ENCODE measurements around the gene CARD11. TPM values are rescaled to one million over a fixed set of nuclear protein-coding genes. Genes with fewer than 3 reads are reported as not detected.

The CARD11 gene
- total and polyA plus RNA-seq, 2 of the 13 experiments (the other 11 are each of a cell fraction or from before 2014, with no cell fraction given), result 0.04 TPM; not detected in 1

DNA sequence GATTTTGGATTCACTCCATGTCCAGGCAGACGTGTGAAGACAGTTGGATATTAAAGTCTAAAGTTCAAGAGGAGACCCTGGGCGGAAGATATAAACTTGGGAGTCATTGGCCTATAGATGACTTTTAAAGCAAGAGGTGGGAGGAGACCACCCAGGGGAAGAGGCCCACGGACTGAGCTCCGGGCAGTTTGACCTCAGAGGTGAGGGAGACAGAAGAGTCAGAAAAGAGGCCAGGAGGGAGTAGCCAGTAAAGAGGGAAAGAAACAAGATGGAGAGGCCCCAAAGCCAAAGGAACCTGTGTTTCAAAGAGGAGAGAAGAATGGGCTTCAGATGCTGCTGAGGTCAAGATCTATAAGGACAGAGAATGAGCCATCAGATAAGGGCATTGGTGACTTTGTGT is 11.4 kb downstream of the CARD11 start (continued):
- TF ChIP-seq, protein P1, sequence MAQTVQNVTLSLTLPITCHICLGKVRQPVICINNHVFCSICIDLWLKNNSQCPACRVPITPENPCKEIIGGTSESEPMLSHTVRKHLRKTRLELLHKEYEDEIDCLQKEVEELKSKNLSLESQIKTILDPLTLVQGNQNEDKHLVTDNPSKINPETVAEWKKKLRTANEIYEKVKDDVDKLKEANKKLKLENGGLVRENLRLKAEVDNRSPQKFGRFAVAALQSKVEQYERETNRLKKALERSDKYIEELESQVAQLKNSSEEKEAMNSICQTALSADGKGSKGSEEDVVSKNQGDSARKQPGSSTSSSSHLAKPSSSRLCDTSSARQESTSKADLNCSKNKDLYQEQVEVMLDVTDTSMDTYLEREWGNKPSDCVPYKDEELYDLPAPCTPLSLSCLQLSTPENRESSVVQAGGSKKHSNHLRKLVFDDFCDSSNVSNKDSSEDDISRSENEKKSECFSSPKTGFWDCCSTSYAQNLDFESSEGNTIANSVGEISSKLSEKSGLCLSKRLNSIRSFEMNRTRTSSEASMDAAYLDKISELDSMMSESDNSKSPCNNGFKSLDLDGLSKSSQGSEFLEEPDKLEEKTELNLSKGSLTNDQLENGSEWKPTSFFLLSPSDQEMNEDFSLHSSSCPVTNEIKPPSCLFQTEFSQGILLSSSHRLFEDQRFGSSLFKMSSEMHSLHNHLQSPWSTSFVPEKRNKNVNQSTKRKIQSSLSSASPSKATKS (CRISPR knock-in tag; IDR thresholded peaks at IDR 0.05), result no peak

DNA sequence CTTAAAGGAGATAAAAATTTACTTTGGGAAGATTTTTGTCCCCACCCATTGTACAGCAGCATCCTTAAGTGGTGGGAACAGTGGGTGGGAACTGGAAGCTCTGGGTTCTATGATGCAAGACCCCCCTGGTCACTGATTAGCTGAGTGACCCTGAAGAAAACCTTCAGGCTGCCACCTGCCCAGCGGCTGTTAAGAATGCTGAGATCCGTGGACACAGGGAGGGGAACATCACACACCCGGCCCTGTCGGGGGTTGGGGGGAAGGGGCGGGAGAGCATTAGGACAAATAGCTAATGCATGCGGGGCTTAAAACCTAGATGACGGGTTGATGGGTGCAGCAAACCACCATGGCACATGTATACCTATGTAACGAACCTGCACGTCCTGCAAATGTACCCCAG is 14.5 kb downstream of the CARD11 start:
- ATAC-seq (no peak), DNase-seq (ENCODE audit: low spot score) (no peak), FAIRE-seq (no peak)
- Histone ChIP-seq H4K20me1 (ENCODE audit: insufficient read depth, low read length) (no peaks in the 10 kb centered on the region), H3K4me2 (ENCODE audit: low read depth, low read length) (no peak overlapping the region), H3K27ac (ENCODE audit: extremely low read length, insufficient read depth, low read length) (no peak overlapping the region), H3K27me3 (ENCODE audit: control insufficient read depth in 1 of 2, insufficient read depth in 2 of 2, low read length in 2 of 2) (peaks cover 0 to 10% of the 10 kb centered on the region in 2 experiments; a peak in 2 of 5 replicates), H3K9ac (ENCODE audit: insufficient read depth, low read depth, low read length) (no peak overlapping the region), H3K9me3 (ENCODE audit: low read length) (no peaks in the 10 kb centered on the region), H3K4me3 (replicated peaks in 1 of 3; ENCODE audit: insufficient read depth in 1 of 3, low read depth in 2 of 3, low read length in 3 of 3) (no peak overlapping the region), H3K36me3 (replicated peaks in 1 of 2; ENCODE audit: control insufficient read depth in 1 of 2, insufficient read depth in 2 of 2, low read length in 2 of 2) (no peaks in the 10 kb centered on the region), H2AFZ (ENCODE audit: low read length) (no peak overlapping the region), H3K79me2 (ENCODE audit: insufficient read depth, low read length) (no peaks in the 10 kb centered on the region), H3K4me1 (ENCODE audit: insufficient read depth, low read length) (no peaks in the 10 kb centered on the region)
- no peak for TF ChIP-seq ZNF3 (CRISPR knock-in tag; IDR thresholded peaks at IDR 0.05)
- no peak for TF ChIP-seq ZNF614 (CRISPR knock-in tag; IDR thresholded peaks at IDR 0.05; ENCODE audit: borderline replicate concordance)
- TF ChIP-seq FOXK1 (CRISPR knock-in tag; IDR thresholded peaks at IDR 0.05; ENCODE audit: borderline replicate concordance, low read depth), result no peak
- 9% methylated on average over 9 of the region's 9 CpGs for WGBS (ENCODE audit: low lambda C conversion rate)
- ChIA-PET CTCF (ENCODE audit: low intra/inter-chr PET ratio, low total read pairs) (no interaction called here), POLR2A (no interaction called here)
- no TSS peak for BruUV-seq (replicated peaks)
- intact Hi-C loops (cut with micrococcal nuclease; ENCODE audit: unreplicated experiment) (no loop called here), in situ Hi-C loops (cut with HindIII; ENCODE audit: extremely low pct_ligation_motif_present, low pct_unique_long_range_greater_than_20kb) (no loop called here)

DNA sequence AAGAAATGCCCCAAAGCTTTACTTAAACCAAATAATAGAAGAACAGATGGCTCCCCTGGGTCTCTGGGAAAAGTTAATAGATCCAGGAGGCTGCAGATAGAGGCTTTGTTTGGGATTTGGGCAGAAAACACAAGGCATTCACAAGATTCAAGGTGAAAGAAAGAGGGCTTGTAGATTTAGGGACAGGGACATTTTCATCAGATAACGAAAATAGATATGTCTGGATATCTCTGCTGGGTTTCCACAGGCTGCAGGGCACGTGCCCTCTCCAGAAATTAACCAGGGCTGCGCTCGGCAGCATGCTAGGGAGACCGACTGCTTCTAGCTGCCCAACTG is 14.9 kb downstream of the CARD11 start:
- no peak for FAIRE-seq
- H4K20me1 ChIP-seq (ENCODE audit: insufficient read depth, low read length), result no peaks in the 10 kb centered on the region
- H3K36me3 ChIP-seq (replicated peaks in 1 of 2; ENCODE audit: control insufficient read depth in 1 of 2, insufficient read depth in 2 of 2, low read length in 2 of 2), result no peaks in the 10 kb centered on the region
- H3K4me2 ChIP-seq (ENCODE audit: low read depth, low read length), result no peak overlapping the region
- H3K9ac ChIP-seq (ENCODE audit: insufficient read depth, low read depth, low read length), result no peak overlapping the region
- BruUV-seq (replicated peaks), result no TSS peak
- no peak for DNase-seq (ENCODE audit: low spot score)
- H3K27ac ChIP-seq (ENCODE audit: extremely low read length, insufficient read depth, low read length), result no peak overlapping the region
- no peaks in the 10 kb centered on the region for H3K4me1 ChIP-seq (ENCODE audit: insufficient read depth, low read length)
- no peaks in the 10 kb centered on the region for H3K9me3 ChIP-seq (ENCODE audit: low read length)
- CTCF ChIA-PET (ENCODE audit: low intra/inter-chr PET ratio, low total read pairs), result no interaction called here
- in situ Hi-C loops (cut with HindIII; ENCODE audit: extremely low pct_ligation_motif_present, low pct_unique_long_range_greater_than_20kb) (no loop called here), intact Hi-C loops (cut with micrococcal nuclease; ENCODE audit: unreplicated experiment) (no loop called here)
- H3K27me3 ChIP-seq (ENCODE audit: control insufficient read depth in 1 of 2, insufficient read depth in 2 of 2, low read length in 2 of 2), result peaks cover 0 to 10% of the 10 kb centered on the region in 2 experiments; a peak in 2 of 5 replicates
- 52% methylated on average over 5 of the region's 5 CpGs for WGBS (ENCODE audit: low lambda C conversion rate)
- ATAC-seq, result no peak
- no peaks in the 10 kb centered on the region for H3K79me2 ChIP-seq (ENCODE audit: insufficient read depth, low read length)
- no peak overlapping the region for H3K4me3 ChIP-seq (replicated peaks in 1 of 3; ENCODE audit: insufficient read depth in 1 of 3, low read depth in 2 of 3, low read length in 3 of 3)
- POLR2A ChIA-PET, result no interaction called here
- TF ChIP-seq ONECUT2 (CRISPR knock-in tag; IDR thresholded peaks at IDR 0.05) (no peak), ZNF569 (CRISPR knock-in tag; IDR thresholded peaks at IDR 0.05; ENCODE audit: borderline replicate concordance) (no peak), ZNF816 (CRISPR knock-in tag; IDR thresholded peaks at IDR 0.05; ENCODE audit: borderline replicate concordance) (no peak), ZNF274 (CRISPR knock-in tag; IDR thresholded peaks at IDR 0.05) (no peak), IRX3 (CRISPR knock-in tag; IDR thresholded peaks at IDR 0.05; ENCODE audit: borderline replicate concordance, low read depth) (no peak), KDM6A (CRISPR knock-in tag; IDR thresholded peaks at IDR 0.05; ENCODE audit: low read depth) (no peak)
- no peak overlapping the region for H2AFZ ChIP-seq (ENCODE audit: low read length)
